Muscle of leg (tissue), 16 donors: ENCODE data around the gene PSME2. TPM values are rescaled to one million over a fixed set of nuclear protein-coding genes. Genes with fewer than 3 reads are reported as not detected.

Source experiments
- DNase-seq: peaks from one replicate; pipeline ENCODE4 v3.0.0; 2013
- H3K27ac ChIP-seq: one replicate; pipeline ENCODE4 v1.5.1; 2013; ENCODE audit warnings: mild to moderate bottlenecking, low read length, control low read depth
- H3K27me3 ChIP-seq: one replicate; pipeline ENCODE4 v1.6.1; 2013; ENCODE audit warnings: low read length; ENCODE audit not compliant: control insufficient read depth, insufficient read depth
- H3K36me3 ChIP-seq: one replicate; pipeline ENCODE4 v1.6.1; 2013; ENCODE audit warnings: low read length; ENCODE audit not compliant: control insufficient read depth, insufficient read depth
- H3K4me1 ChIP-seq: one replicate; pipeline ENCODE4 v1.6.1; 2013; ENCODE audit warnings: low read length; ENCODE audit not compliant: control insufficient read depth, insufficient read depth
- H3K4me3 ChIP-seq: one replicate; pipeline ENCODE4 v1.5.1; 2013; ENCODE audit warnings: low read length, control low read depth
- H3K9me3 ChIP-seq: replicated peaks from 2 replicates; pipeline ENCODE4 v1.6.1; 2013; ENCODE audit warnings: low read depth, low read length; ENCODE audit not compliant: control insufficient read depth
- WGBS: methylation state at CpG from one replicate; pipeline ENCODE4 v1.1.5; 2013; ENCODE audit warnings: missing lambda C conversion rate; ENCODE audit not compliant: insufficient coverage; 5-methylcytosine and 5-hydroxymethylcytosine counted together
- long read RNA-seq, 11 donors: transcript quantifications; one replicate each; lab custom pipeline, GENCODE V29; 2026
- polyA plus RNA-seq, 8 donors: library from polyadenylated mRNA; unstranded; fragments of 120-200 nt; gene quantifications; one replicate each; pipeline versions ENCODE4 v1.2.1 to v1.2.3, GENCODE V29; 2013; ENCODE audit warnings: inconsistent platforms in 1 of 8, low replicate concordance in 1 of 8; ENCODE audit not compliant: insufficient read length in 8 of 8, insufficient read depth in 1 of 8
- total RNA-seq: library from RNA; stranded (reverse); fragments of 120-200 nt; gene quantifications from one replicate; pipeline ENCODE4 v1.2.4, GENCODE V29; 2013

PSME2 gene, protein sequence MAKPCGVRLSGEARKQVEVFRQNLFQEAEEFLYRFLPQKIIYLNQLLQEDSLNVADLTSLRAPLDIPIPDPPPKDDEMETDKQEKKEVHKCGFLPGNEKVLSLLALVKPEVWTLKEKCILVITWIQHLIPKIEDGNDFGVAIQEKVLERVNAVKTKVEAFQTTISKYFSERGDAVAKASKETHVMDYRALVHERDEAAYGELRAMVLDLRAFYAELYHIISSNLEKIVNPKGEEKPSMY
- total RNA-seq (100 TPM), polyA plus RNA-seq (10 to 100 TPM; 82.8 to 97.6 (median 93.2) TPM)
- long read RNA-seq, donor 1, transcript PSME2-201 (11 exons, 1,404 nt) = major isoform, 6 of 8 reads
- long read RNA-seq, donor 1, partial matches to known transcripts = 0 of 8 reads
- long read RNA-seq, donor 1, other reads (novel, unspliced or antisense) = 0 of 8 reads
- long read RNA-seq, donor 2, partial matches to known transcripts = 0 of 2 reads
- long read RNA-seq, donor 2, other reads (novel, unspliced or antisense) = 0 of 2 reads
- long read RNA-seq, donor 3, transcript PSME2-201 (11 exons, 1,404 nt) = major isoform, 36 of 46 reads
- long read RNA-seq, donor 3, partial matches to known transcripts = 6 of 46 reads
- long read RNA-seq, donor 3, other reads (novel, unspliced or antisense) = 0 of 46 reads
- long read RNA-seq, donor 4, transcript PSME2-201 (11 exons, 1,404 nt) = major isoform, 21 of 22 reads
- long read RNA-seq, donor 4, partial matches to known transcripts = 0 of 22 reads
- long read RNA-seq, donor 4, other reads (novel, unspliced or antisense) = 0 of 22 reads
- long read RNA-seq, donor 5, transcript PSME2-201 (11 exons, 1,404 nt) = major isoform, 78 of 101 reads
- long read RNA-seq, donor 5, partial matches to known transcripts = 15 of 101 reads
- long read RNA-seq, donor 5, other reads (novel, unspliced or antisense) = 5 of 101 reads
- long read RNA-seq, donor 6, transcript PSME2-201 (11 exons, 1,404 nt) = major isoform, 66 of 75 reads
- long read RNA-seq, donor 6, partial matches to known transcripts = 5 of 75 reads
- long read RNA-seq, donor 6, other reads (novel, unspliced or antisense) = 0 of 75 reads
- long read RNA-seq, donor 7, transcript PSME2-201 (11 exons, 1,404 nt) = major isoform, 42 of 53 reads
- long read RNA-seq, donor 7, partial matches to known transcripts = 5 of 53 reads
- long read RNA-seq, donor 7, other reads (novel, unspliced or antisense) = 0 of 53 reads
- long read RNA-seq, donor 8, transcript PSME2-201 (11 exons, 1,404 nt) = major isoform, 26 of 30 reads
- long read RNA-seq, donor 8, partial matches to known transcripts = 0 of 30 reads
- long read RNA-seq, donor 8, other reads (novel, unspliced or antisense) = 0 of 30 reads
- long read RNA-seq, donor 9, transcript PSME2-201 (11 exons, 1,404 nt) = major isoform, 14 of 18 reads
- long read RNA-seq, donor 9, partial matches to known transcripts = 0 of 18 reads
- long read RNA-seq, donor 9, other reads (novel, unspliced or antisense) = 0 of 18 reads
- long read RNA-seq, donor 10, transcript PSME2-201 (11 exons, 1,404 nt) = major isoform, 44 of 59 reads
- long read RNA-seq, donor 10, partial matches to known transcripts = 12 of 59 reads
- long read RNA-seq, donor 10, other reads (novel, unspliced or antisense) = 0 of 59 reads
- long read RNA-seq, donor 11, transcript PSME2-201 (11 exons, 1,404 nt) = major isoform, 27 of 33 reads
- long read RNA-seq, donor 11, partial matches to known transcripts = 0 of 33 reads
- long read RNA-seq, donor 11, other reads (novel, unspliced or antisense) = 0 of 33 reads

DNA sequence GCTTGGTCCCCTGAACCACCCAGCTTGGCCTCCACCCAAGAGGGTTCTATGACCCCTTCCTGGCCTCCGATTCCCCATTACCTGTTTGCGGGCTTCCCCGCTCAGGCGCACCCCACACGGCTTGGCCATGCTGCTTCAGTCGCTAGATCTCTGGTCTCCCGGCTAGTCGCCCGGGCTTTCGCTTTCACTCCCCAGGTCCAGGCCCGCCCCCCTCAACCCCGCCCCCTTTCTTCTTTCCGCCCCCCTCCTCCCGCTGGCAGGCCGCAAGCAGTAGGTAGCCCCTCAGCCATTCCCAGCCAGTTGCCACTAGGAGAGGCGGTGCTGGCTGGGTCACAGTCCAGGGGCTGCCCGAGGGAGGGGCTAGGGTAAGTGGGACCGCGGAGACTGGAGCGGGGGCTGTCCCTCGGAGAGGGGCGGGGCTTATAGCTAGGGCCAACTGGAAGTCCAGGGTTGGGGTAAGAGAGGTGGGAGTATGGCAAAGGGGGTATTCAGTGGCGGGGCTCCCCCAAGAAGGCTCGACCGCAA is at the start of gene PSME2:
TSS of gene PSME2 (minus strand) at position 158 of the 525 bp plus-strand sequence. CDS start at position 129, 29 bp downstream.
- DNase-seq = peak; percentile 98

DNA sequence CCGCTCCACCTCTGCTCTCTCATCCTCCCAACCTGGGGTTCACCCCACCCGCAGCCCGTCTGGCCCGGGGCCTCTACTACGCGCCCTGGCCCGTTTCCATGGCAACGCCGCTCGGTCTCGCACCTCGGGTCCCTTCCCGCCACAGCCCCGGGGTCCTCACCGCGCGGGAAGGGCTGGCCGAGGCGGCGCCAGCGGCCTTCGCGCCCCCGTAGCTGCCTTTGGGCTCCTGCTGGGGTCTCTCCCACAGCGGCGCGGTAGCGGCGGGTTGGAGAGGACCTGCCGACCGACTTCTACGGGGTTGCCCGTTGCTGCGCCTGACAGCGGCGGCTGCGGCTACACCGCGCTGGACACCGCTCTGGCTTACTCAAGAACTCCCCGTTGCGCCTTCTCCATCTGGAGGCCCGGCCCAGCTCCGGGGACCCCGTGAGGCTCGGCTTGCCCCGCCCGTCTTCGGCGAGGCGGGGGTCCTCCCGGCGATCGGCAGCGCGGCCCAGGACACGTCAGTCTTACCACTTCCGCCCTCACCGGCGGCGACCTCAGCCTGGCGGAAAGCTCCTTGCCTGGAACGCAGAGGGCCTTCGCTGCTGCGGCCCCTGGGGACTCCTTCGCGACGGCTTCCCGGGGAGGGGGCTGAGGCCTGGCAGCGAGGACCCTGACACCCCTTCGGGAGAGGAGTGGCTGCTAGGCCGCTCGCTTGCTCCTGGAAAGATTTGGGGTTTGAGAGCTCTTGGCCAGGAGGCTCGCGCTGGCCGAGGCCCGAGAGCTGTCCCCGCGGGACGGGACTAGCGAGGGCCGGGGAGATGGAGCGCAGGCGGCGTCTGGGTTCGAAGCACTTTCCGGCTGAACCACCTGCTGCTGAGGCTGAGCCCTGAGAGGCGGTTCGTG is 49.0 kb upstream of the PSME2 start, which contains the start of gene TM9SF1:
TSS of gene TM9SF1 (minus strand) at position 256 of the 885 bp plus-strand sequence. CDS start 422 bp downstream, outside the sequence.
- peak; percentile 96 for DNase-seq
- Histone ChIP-seq H3K4me3 (peak within 1 kb of the TSS; percentile 77), H3K9me3 (no peaks in the 10 kb centered on the region), H3K27me3 (no peaks in the 10 kb centered on the region), H3K36me3 (peaks cover 34% of the 10 kb centered on the region), H3K27ac (peak within 1 kb of the TSS; percentile 93), H3K4me1 (peaks cover 14% of the 10 kb centered on the region)
- WGBS = under 1% methylated on average over 84 of the region's 89 CpGs

More for the DNA sequence above, at the start of gene PSME2:
- Histone ChIP-seq H3K27me3 (no peaks in the 10 kb centered on the region), H3K36me3 (peaks cover 57% of the 10 kb centered on the region), H3K4me1 (peaks cover 32% of the 10 kb centered on the region), H3K9me3 (no peaks in the 10 kb centered on the region), H3K4me3 (peak within 1 kb of the TSS; percentile 63), H3K27ac (peak within 1 kb of the TSS; percentile 97)
- WGBS = 0% methylated on average over 16 of the region's 25 CpGs

DNA sequence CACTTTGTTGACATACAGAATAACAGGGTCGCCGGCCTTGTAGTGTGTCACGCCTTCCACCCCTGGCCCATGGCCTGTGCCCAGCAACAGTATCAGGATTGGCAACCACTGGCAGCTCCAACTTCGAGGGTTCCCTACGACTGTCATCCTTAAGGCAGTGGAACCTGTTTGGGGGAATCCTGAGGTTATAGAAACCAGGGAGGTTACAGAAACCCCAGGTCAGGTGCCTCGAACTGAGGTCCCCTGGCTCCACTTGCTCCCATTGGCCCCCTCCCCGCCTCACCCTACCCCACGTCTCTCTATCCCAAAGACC is 48.4 kb upstream of the PSME2 start:
- WGBS = 56% methylated on average over 8 of the region's 8 CpGs
- peaks cover 39% of the 10 kb centered on the region for H3K36me3 ChIP-seq
- no peaks in the 10 kb centered on the region for H3K9me3 ChIP-seq
- H3K27ac ChIP-seq = peak overlapping the region; percentile 93
- peak overlapping the region; percentile 77 for H3K4me3 ChIP-seq
- H3K4me1 ChIP-seq = peaks cover 14% of the 10 kb centered on the region
- DNase-seq = no peak
- no peaks in the 10 kb centered on the region for H3K27me3 ChIP-seq

- no peaks in the 10 kb centered on the region for H3K9me3 ChIP-seq
- DNase-seq = no peak
- peak overlapping the region; percentile 93 for H3K27ac ChIP-seq
- H3K4me3 ChIP-seq = peak overlapping the region; percentile 77
- peaks cover 14% of the 10 kb centered on the region for H3K4me1 ChIP-seq
- peaks cover 37% of the 10 kb centered on the region for H3K36me3 ChIP-seq
- WGBS = 75% methylated on average over 2 of the region's 7 CpGs
- no peaks in the 10 kb centered on the region for H3K27me3 ChIP-seq
These were observed 47.9 kb upstream of the PSME2 start for GRCh38 chr14:24194186-24194872.

DNA sequence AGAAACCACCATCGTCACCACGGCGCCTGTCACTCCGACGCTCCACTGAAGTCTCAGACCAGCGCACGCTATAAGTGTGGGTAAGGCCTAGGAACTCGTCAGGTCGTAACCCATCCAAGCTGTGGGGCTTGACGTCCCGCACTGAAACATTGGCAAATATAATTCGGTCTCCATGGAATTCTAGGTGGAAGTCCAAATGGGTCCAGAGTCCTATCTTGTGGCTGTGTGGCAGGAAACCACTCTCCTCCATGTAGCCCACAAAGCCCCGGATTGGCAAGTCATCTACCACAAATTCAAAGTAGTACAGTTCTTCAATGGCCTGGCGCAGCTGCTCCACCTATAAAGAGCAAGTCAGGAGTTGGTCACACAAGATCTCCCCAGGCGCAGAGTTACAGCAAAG is 46.5 kb upstream of the PSME2 start:
- H3K36me3 ChIP-seq = peaks cover 31% of the 10 kb centered on the region
- no peak overlapping the region for H3K4me3 ChIP-seq
- H3K27ac ChIP-seq = no peak overlapping the region
- WGBS = 89% methylated on average over 12 of the region's 15 CpGs
- H3K27me3 ChIP-seq = no peaks in the 10 kb centered on the region
- H3K4me1 ChIP-seq = peaks cover 20% of the 10 kb centered on the region
- no peak for DNase-seq
- no peaks in the 10 kb centered on the region for H3K9me3 ChIP-seq

GRCh38 chr14:24190416-24190815 is 44.0 kb upstream of the PSME2 start:
- no peak overlapping the region for H3K27ac ChIP-seq
- no peak overlapping the region for H3K4me3 ChIP-seq
- H3K36me3 ChIP-seq = peaks cover 51% of the 10 kb centered on the region
- no peak for DNase-seq
- H3K9me3 ChIP-seq = no peaks in the 10 kb centered on the region
- peaks cover 23% of the 10 kb centered on the region for H3K4me1 ChIP-seq
- WGBS = 95% methylated on average over 6 of the region's 10 CpGs
- no peaks in the 10 kb centered on the region for H3K27me3 ChIP-seq

DNA sequence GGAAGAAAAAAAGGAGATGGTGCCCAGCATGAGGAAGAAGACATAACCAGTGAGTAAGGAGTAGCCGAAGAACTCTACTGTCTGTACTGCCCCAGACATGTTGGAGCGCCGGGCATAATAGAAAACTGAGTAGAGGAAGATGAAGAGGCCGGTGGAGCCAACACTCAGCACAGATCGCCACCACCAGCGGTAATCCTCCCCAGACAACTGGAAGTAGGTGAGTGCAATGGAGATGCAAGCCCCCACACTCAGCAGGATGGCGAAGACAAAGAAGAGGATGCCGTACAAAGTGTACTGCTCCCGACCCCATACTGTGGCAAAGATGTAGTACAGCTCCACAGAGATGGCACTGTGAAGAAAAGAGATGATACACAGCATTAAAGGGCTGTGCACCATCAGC is 43.0 kb upstream of the PSME2 start:
- Histone ChIP-seq H3K9me3 (no peaks in the 10 kb centered on the region), H3K27me3 (no peaks in the 10 kb centered on the region), H3K36me3 (peaks cover 60% of the 10 kb centered on the region), H3K4me1 (peaks cover 17% of the 10 kb centered on the region), H3K4me3 (no peak overlapping the region), H3K27ac (no peak overlapping the region)
- WGBS = 100% methylated on average over 5 of the region's 9 CpGs
- DNase-seq = no peak

- 0% methylated on average over 1 of the region's 3 CpGs for WGBS
- DNase-seq = no peak
- Histone ChIP-seq H3K9me3 (no peaks in the 10 kb centered on the region), H3K36me3 (peaks cover 63% of the 10 kb centered on the region), H3K27me3 (no peaks in the 10 kb centered on the region), H3K27ac (peak overlapping the region; percentile 32), H3K4me1 (peaks cover 16% of the 10 kb centered on the region), H3K4me3 (peak overlapping the region; percentile 79)
These were observed 42.6 kb upstream of the PSME2 start for GRCh38 chr14:24189059-24189375.
